AG04450 (cell line): Measurements from ENCODE around the gene SPINT3. TPM values are rescaled to one million over a fixed set of nuclear protein-coding genes. Genes with fewer than 3 reads are reported as not detected.
"Not testable (repeated sequence)": the region's sequence is repeated elsewhere in the genome, so short reads cannot be mapped to it uniquely, and the experiment has no call there.

Experiments
- CTCF ChIA-PET: fragments of 300-600, 350-600 bp; formaldehyde crosslinking; extraction: SDS; loops from one replicate; lab custom pipeline; 2022; ENCODE audit warnings: antibody characterized with exemption, inconsistent platforms; lab: Charles Lee
- POLR2A ChIA-PET: fragments of 350-600 bp; formaldehyde crosslinking; extraction: SDS; loops from one replicate; lab custom pipeline; 2021; ENCODE audit warnings: antibody characterized with exemption, inconsistent platforms; lab: Yijun Ruan, JAX
- DNase-seq: peaks from one replicate; pipeline ENCODE4 v3.0.0-alpha.2; 2011; ENCODE audit warnings: low read depth, low spot score
- H3K27ac ChIP-seq: one replicate; pipeline ENCODE4 v1.5.1; 2012; ENCODE audit warnings: low read depth, low read length, control low read depth
- H3K27me3 ChIP-seq: one replicate; pipeline ENCODE4 v1.6.0; 2012; ENCODE audit warnings: low read length; ENCODE audit not compliant: control insufficient read depth, insufficient read depth
- H3K4me3 ChIP-seq: 2 replicates; pipeline ENCODE4 v1.5.1; 2011; ENCODE audit warnings: mild to moderate bottlenecking, low read depth, low read length, control low read depth
- H3K9me3 ChIP-seq: 2 replicates; pipeline ENCODE4 v1.5.1; 2012; ENCODE audit warnings: low read length; ENCODE audit not compliant: control insufficient read depth, insufficient read depth
- polyA plus RNA-seq: library from polyadenylated mRNA; depleted of rRNA; stranded (reverse); fragments of >200 nt; gene quantifications from 2 replicates; pipeline ENCODE4 v1.2.3, GENCODE V29; 2011
- TF ChIP-seq, protein P1 (sequence below): IDR thresholded peaks from 2 replicates; pipeline ENCODE4 v1.5.1; 2011; ENCODE audit warnings: low read depth, low read length, control low read depth, inconsistent platforms

Gene SPINT3
- polyA plus RNA-seq, 1 experiment, result not detected

DNA sequence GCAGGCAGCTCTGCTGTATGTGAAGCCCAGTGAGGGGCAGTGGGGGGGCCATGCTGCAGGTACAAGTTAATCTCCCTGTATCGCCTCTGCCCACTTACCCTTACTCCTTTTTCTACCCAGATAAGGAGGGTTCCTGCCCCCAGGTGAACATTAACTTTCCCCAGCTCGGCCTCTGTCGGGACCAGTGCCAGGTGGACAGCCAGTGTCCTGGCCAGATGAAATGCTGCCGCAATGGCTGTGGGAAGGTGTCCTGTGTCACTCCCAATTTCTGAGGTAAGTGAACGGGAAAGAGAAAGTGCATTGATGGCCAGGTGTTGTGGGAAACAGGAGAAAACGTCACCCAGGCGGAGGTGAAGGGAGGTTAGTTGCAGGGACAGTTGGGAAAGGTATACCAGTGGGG, 35.6 kb downstream of the SPINT3 start:
- no peak overlapping the region for H3K27ac ChIP-seq
- H3K4me3 ChIP-seq, result no peak overlapping the region
- DNase-seq, result no peak
- no peaks in the 10 kb centered on the region for H3K9me3 ChIP-seq
- ChIA-PET CTCF (no interaction called here), POLR2A (no interaction called here)
- TF ChIP-seq, protein P1, sequence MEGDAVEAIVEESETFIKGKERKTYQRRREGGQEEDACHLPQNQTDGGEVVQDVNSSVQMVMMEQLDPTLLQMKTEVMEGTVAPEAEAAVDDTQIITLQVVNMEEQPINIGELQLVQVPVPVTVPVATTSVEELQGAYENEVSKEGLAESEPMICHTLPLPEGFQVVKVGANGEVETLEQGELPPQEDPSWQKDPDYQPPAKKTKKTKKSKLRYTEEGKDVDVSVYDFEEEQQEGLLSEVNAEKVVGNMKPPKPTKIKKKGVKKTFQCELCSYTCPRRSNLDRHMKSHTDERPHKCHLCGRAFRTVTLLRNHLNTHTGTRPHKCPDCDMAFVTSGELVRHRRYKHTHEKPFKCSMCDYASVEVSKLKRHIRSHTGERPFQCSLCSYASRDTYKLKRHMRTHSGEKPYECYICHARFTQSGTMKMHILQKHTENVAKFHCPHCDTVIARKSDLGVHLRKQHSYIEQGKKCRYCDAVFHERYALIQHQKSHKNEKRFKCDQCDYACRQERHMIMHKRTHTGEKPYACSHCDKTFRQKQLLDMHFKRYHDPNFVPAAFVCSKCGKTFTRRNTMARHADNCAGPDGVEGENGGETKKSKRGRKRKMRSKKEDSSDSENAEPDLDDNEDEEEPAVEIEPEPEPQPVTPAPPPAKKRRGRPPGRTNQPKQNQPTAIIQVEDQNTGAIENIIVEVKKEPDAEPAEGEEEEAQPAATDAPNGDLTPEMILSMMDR, result no peak
- H3K27me3 ChIP-seq, result peaks cover 14% of the 10 kb centered on the region

DNA sequence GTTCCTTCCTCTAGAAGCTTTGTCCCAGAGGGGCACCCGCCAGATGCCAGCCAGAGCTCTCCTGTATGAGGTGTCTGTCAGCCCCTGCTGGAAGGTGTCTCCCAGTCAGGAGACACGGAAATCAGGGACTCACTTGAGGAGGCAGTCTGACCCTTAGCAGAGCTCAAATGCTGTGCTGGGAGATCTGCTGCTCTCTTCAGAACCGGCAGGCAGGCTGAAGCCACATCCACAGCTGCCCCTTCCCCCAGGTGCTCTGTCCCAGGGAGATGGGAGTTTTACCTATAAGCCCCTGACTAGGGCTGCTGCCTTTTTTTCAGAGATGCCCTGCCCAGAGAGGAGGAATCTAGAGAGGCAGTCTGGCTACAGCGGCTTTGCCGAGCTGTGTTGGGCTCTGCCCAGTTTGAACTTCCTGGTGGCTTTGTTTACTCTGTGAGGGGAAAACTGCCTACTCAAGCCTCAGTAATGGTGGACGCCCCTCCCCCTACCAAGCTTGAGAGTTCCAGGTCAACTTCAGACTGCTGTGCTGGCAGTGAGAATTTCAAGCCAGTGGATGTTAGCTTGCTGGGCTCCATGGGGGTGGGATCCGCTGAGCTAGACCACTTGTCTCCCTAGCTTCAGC, 37.8 kb downstream of the SPINT3 start:
- H3K4me3 ChIP-seq, DNase-seq, H3K27ac ChIP-seq, POLR2A ChIA-PET, H3K9me3 ChIP-seq: not testable (repeated sequence)
- peaks cover 14% of the 10 kb centered on the region for H3K27me3 ChIP-seq
- CTCF ChIA-PET, result interaction anchor here (1.6 kb wide), 1 partner anchor 159 kb away, joined by 3 read pairs; no protein-coding TSS in a partner anchor

DNA sequence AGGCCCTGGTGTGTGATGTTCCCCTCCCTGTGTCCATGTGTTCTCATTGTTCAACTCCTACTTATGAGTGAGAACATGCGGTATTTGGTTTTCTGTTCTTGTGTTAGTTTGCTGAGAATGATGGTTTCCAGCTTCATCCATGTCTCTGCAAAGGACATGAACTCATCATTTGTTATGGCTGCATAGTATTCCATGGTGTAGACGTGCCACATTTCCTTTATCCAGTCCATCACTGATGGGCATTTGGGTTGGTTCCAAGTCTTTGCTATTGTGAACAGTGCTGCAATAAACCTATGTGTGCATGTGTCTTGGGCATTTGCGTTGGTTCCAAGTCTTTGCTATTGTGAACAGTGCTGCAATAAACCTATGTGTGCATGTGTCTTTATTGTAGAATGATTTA, 43.1 kb downstream of the SPINT3 start:
- H3K9me3 ChIP-seq, H3K27ac ChIP-seq, POLR2A ChIA-PET, H3K4me3 ChIP-seq, DNase-seq, CTCF ChIA-PET: not testable (repeated sequence)
- peaks cover 42% of the 10 kb centered on the region for H3K27me3 ChIP-seq

DNA sequence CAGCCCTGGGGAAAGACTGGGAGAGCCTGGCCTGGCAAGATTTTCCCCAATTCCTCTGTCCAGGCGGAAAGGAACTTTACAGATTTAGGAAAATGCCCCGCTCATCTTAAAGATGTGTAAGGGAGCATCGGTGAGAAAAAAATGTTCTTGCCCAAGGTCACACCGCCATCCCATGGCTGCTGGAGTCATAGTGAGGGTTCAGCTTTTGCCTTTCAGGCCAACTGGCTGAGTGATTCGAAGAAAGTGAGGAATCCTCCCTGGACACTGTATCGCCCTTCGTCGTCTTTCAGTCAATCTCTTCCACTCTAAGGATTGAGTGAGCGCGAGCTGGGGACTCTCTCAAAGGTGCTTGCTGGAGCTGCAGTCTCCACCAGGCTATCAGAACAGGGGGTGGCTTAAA, 44.5 kb downstream of the SPINT3 start:
- CTCF ChIA-PET, result interaction anchor here (1.3 kb wide), 1 partner anchor 97 kb away, joined by 6 read pairs; no protein-coding TSS in a partner anchor
- Histone ChIP-seq H3K4me3 (no peak overlapping the region), H3K9me3 (no peaks in the 10 kb centered on the region; the same call in 1 of the 2 replicates), H3K27ac (no peak overlapping the region), H3K27me3 (peaks cover 44% of the 10 kb centered on the region)
- DNase-seq, result no peak
- TF ChIP-seq, protein P1, result peak; percentile 14; the same call in 1 of the 2 replicates
- POLR2A ChIA-PET, result no interaction called here

DNA sequence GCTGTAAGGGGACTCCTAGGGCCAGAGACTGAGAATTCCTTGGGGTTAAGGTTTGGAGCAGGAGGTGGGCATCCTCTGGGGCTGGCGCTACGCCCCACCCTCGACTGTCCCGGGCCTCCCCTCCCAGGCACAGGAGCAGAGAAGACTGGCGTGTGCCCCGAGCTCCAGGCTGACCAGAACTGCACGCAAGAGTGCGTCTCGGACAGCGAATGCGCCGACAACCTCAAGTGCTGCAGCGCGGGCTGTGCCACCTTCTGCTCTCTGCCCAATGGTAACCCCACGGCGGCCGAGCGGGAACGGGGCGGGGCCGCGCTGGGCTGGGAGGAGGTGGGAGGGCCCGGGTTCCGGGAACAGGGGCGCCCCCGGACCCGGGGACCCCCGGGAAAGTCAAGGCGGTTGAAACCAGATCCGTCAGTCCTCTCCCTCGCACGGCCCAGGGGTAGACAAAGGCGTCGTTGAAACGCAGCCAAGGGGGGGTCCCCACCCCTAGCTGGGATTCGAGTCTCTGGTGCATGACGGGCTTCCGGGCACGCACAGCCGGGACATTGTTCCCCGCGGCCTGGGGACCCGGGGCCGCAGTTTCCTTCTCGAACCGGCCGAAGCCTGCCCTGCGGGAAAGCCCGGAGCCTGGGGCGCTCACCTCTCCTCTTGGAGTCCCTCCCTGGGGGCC, 45.0 kb downstream of the SPINT3 start:
- POLR2A ChIA-PET, result no interaction called here
- no peaks in the 10 kb centered on the region; the same call in 1 of the 2 replicates for H3K9me3 ChIP-seq
- H3K27me3 ChIP-seq, result peaks cover 44% of the 10 kb centered on the region
- no peak overlapping the region for H3K27ac ChIP-seq
- CTCF ChIA-PET, result interaction anchor here (1.3 kb wide), 1 partner anchor 97 kb away, joined by 6 read pairs; no protein-coding TSS in a partner anchor
- H3K4me3 ChIP-seq, result peak overlapping the region; percentile 40
- DNase-seq, result no peak
- TF ChIP-seq, protein P1, result no peak
